ENCODE results near the gene SMCO1. TPM values are rescaled to one million over a fixed set of nuclear protein-coding genes. Genes with fewer than 3 reads are reported as not detected.
A peak's percentile ranks its signal among the peaks of the same experiment; 100 is the strongest.
"Not testable (repeated sequence)": the region's sequence is repeated elsewhere in the genome, so short reads cannot be mapped to it uniquely, and the experiment has no call there.

SMCO1 gene
- polyA plus RNA-seq, 10 donors, result 1.2 to 6.4 (median 1.9) TPM

DNA sequence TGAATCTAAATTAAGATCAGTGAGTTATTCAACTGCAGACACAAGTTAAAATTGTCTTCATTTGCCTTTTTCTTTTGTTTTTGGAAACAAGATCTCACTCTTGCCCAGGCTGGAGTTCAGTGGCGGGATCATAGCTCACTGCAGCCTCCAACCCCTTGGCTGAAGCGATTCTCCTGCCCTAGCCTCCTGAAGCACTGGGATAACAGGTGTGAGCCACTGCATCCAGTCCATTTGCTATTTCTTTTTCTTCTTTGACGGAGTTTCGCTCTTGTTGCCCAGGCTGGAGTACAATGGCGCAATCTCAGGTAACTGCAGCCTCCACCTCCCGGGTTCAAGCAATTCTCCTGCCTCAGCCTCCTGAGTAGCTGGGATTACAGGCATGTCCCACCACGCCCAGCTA is 21.9 kb downstream of the SMCO1 start:
- no peak for DNase-seq

DNA sequence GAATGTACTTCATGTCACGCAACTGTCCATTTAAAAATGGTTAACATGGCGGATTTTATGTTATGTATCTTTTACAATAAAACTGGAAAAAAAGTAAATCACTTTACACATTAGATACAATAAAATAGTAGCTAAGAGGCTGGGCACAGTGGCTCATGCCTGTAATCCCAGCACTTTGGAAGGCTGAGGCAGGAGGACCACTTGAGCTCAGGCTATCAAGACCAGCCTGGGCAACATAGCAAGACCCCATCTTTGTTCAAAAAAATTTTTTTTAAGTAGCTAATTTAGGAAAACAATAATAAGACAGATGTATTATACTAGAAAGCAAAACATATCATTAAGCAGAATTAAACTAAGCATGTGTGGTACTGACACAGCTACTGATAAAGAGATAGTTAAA is 23.1 kb downstream of the SMCO1 start:
- DNase-seq, result no peak

DNA sequence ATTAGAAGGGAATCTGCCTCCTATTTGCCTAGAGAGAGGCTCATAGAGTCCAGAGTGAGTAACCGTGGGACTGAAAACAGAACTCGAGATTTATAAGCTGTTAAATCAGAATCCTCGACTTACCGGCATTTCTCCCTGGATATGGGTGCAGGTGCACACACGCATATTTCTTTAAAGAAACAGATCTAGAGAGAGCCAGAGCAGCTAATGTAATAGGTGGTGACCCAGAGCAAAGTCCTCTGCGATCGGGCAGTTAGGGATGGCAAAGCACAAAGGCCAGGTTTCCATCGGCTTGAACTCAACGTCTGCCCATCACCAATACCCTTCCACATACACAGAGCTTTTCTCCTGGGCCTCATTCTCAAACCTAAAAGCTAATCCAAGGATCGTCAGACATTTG is 25.4 kb downstream of the SMCO1 start:
- no peak for DNase-seq

DNA sequence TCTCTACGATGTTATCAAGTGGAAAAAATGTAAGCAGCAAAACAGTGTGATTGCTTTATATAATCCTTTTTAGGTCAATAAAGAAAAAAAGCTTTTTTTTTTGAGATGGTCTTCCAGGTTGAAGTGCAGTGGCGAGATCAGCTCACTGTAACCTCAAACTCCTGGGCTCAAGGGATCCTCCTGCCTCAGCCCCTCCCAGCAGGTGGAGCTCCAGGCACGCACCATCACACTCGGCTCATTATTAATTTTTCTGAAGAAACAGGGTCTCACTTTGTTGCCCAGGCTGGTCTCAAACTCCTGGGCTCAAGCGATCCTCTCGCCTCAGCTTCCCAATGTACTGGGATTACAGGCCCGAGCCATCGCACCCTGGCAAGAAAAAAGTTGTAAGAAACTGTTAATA is 28.9 kb downstream of the SMCO1 start:
- DNase-seq, result peak in 1 of 3 donors; percentile 18

DNA sequence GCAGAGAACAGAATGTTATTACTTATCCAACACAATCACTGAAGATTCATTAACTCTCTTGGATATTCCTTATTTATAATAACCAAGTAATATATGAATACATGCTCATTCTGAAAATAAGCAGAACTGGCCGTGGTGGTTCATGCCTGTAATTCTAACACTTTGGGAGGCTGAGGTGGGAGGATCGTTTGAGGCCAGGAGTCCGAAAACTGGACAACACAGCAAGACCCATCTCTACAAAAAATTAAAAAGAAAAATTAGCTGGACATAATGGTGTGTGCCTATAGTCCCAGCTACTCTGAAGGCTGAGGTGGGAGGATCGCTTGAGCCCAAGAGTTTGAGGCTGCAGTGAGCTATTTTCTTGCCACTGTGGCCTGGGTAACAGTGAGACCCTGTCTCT is 37.5 kb downstream of the SMCO1 start:
- DNase-seq, result no peak

DNA sequence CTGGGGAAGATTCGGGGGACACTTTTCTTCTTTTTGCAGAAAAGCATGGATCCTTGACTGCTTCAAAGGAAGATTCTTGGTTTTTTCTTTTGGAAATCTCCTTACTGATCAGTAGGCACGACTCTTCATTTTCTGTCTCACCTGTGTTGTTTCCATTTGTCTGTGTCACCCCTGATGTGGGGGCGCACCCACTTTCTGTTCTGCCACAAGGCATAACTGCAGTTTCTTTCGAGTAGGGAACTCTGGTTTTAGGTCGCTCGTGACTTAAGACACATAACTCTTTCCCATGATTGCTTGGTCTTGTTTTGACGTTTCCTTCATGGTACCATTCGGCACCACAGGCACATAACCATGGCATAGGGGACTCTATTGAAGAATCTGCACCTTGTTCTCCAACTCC is 42.9 kb downstream of the SMCO1 start:
- DNase-seq, result no peak

DNA sequence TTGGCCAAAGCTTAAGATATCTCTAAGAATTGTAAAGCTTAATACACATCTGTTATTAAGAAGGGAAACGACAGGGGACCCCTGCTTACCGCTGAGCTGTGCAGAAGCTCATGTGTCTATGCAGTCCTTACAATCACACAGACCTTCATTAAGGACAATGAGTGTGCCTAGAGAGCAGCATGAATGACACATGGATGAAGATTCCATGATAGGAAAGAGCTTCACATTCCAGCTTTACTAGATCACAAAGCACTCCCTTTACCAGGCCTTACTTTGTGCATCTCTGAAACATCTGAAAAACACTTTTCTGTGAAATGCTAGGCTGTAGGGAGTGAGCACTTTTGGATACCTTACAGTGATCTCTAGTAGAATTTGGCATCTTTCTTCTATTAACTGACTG is 43.6 kb downstream of the SMCO1 start:
- peak in 1 of 3 donors; percentile 6 for DNase-seq

DNA sequence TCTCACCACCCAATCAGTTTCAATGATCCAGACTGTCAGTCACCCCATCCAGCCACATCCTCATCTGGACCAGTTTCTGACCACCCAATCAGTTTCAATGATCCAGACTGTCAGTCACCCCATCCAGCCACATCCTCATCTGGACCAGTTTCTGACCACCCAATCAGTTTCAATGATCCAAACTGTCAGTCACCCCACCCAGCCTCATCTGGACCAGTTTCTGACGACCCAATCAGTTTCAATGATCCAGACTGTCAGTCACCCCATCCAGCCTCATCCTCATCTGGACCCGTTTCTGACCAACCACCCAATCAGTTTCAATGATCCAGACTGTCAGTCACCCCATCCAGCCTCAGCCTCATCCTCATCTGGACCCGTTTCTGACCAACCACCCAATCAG is 45.0 kb downstream of the SMCO1 start:
- not testable (repeated sequence) for DNase-seq

DNA sequence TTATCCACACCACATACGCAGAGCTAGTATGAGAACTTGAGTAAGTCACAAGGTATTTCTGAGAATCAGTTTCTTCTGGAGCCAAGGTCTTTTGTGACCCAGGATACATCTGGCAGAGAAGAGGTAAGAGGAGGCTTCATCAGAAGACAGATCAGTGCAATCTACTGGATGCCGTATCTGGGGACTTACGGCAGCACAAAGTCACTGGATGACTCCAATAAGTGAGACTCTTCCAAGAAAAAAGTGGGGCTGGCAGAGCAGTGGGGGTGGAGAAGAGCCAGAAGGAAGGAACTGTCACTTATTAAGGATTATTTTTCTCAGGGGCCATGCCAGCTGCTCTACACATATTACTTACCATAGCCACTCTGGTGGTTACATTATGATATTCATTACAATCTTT is 51.3 kb downstream of the SMCO1 start:
- DNase-seq, result no peak

DNA sequence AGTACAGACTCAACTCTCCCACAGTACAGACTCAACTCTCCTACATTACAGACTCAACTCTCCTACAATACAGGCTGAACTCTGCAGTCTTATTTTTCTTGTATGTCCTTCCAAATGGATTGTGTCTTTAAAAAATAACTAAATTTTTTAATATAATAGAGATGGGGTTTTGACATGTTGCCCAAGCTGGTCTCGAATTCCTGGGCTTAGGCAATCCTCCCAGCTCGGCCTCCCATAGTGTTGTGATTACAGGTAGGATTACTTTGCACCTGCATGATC is 51.7 kb downstream of the SMCO1 start:
- DNase-seq, result no peak

DNA sequence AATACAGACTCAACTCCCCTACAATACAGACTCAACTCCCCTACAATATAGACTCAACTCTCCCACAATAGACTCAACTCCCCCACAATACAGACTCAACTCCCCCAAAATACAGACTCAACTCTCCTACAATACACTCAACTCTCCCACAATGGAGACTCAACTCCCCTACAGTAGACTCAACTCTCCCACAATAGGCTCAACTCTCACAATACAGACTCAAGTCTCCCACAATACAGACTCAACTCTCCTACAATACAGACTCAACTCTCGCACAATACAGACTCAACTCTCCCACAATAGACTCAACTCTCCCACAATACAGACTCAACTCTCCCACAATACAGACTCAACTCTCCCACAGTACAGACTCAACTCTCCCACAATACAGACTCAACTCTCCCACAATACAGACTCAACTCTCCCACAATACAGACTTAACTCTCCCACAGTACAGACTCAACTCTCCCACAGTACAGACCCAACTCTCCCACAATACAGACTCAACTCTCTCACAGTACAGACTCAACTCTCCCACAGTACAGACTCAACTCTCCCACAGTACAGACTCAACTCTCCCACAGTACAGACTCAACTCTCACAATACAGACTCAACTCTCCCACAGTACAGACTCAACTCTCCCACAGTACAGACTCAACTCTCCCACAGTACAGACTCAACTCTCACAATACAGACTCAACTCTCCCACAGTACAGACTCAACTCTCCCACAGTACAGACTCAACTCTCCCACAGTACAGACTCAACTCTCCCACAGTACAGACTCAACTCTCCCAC is 52.3 kb downstream of the SMCO1 start:
- not testable (repeated sequence) for DNase-seq

DNA sequence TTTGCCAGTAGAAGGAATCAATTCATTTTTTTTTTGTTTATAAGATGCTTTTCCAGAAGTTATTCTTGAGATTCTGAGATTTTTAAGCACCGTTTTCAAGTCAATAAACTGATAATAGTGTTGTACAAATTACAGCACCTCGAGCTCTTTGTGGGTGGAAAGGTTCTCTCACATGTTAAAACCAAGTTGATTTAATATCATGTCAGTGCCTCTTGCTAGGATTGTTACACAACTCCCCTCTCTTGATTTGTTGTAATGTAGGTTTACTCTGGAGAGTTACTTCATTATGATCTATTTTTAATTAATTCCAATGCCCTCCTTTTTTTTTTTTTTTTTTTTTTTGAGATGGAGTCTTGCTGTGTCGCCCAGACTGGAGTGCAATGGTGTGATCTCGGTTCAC is 57.1 kb downstream of the SMCO1 start:
- DNase-seq, result no peak

DNA sequence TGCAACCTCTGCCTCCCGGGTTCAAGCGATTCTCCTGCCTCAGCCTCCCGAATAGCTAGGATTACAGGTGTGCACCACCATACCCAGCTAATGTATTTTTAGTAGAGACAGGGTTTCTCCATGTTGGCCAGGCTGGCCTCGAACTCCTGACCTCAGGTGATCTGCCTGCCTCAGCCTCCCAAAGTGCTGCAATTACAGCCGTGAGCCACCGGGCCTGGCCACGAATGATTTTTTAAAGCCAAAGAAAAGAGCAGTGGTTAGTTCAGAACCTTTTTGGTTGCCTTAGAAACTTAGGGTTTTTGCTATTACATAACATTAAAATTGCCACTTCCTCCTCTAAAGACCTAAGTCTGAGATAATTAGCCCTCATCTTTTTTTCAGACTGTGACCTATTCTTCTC is 57.7 kb downstream of the SMCO1 start:
- DNase-seq, result not testable (repeated sequence)

Other genes with a start within 250 kb of the SMCO1 start
- gene PCYT1A, start 227.6 kb downstream of the SMCO1 start, polyA plus RNA-seq (ENCODE audit: insufficient read length in 10 of 10), result 10 to 100 TPM; 34.8 to 51.5 (median 38.2) TPM
- gene DYNLT2B, start 197.1 kb downstream of the SMCO1 start, polyA plus RNA-seq (ENCODE audit: insufficient read length in 10 of 10), result 10 to 100 TPM in 4 of 10 donors, 1 to 10 TPM in 6; 6.9 to 15.8 (median 9.5) TPM
- gene TM4SF19, start 177.0 kb downstream of the SMCO1 start, polyA plus RNA-seq (ENCODE audit: insufficient read length in 10 of 10), result under 1 TPM in 8 of 10 donors, not detected in 2; 0.09 to 0.45 (median 0.18) TPM
- 10 to 100 TPM; 13.4 to 24.3 (median 19.5) TPM for gene UBXN7, start 82.9 kb downstream of the SMCO1 start, polyA plus RNA-seq (ENCODE audit: insufficient read length in 10 of 10)
- 10 to 100 TPM in 5 of 10 donors, 1 to 10 TPM in 5; 7.1 to 11.9 (median 10.0) TPM for gene RNF168, start 11.6 kb downstream of the SMCO1 start, polyA plus RNA-seq (ENCODE audit: insufficient read length in 10 of 10)
- gene WDR53, start 53.2 kb upstream of the SMCO1 start, polyA plus RNA-seq (ENCODE audit: insufficient read length in 10 of 10), result 10 to 100 TPM in 7 of 10 donors, 1 to 10 TPM in 3; 7.0 to 11.7 (median 10.4) TPM
- gene FBXO45, start 53.3 kb upstream of the SMCO1 start, polyA plus RNA-seq (ENCODE audit: insufficient read length in 10 of 10), result 10 to 100 TPM; 12.6 to 19.5 (median 14.6) TPM
- 1 to 10 TPM; 3.9 to 6.8 (median 5.3) TPM for gene NRROS, start 124.3 kb upstream of the SMCO1 start, polyA plus RNA-seq (ENCODE audit: insufficient read length in 10 of 10)
- 1 to 10 TPM; 1.6 to 4.4 (median 1.9) TPM for gene CEP19, start 196.9 kb upstream of the SMCO1 start, polyA plus RNA-seq (ENCODE audit: insufficient read length in 10 of 10)
- gene PIGX, start 197.0 kb upstream of the SMCO1 start, polyA plus RNA-seq (ENCODE audit: insufficient read length in 10 of 10), result 10 to 100 TPM; 13.6 to 23.2 (median 17.5) TPM
- gene PAK2, start 224.5 kb upstream of the SMCO1 start, polyA plus RNA-seq (ENCODE audit: insufficient read length in 10 of 10), result 10 to 100 TPM; 45.2 to 66.3 (median 53.6) TPM